GM12878 (cell line): ENCODE data around the gene LRRC8A. TPM values are rescaled to one million over a fixed set of nuclear protein-coding genes. Genes with fewer than 3 reads are reported as not detected.

Experiments
- ATAC-seq: fragments of 200-7000 bp; cut with Tn5 transposase; 3 replicates; pipeline ENCODE4 v1.9.1; 2020; ENCODE audit warnings: mild to moderate bottlenecking, moderate library complexity
- BruUV-seq: library from RNA; stranded (reverse); fragments of 400-500 nt; replicated peaks from 2 replicates; lab custom pipeline; 2021; lab: Mats Ljungman, UMichigan
- CTCF ChIA-PET: fragments of 300-600 bp; sonication (Branson Sonifier 250); formaldehyde crosslinking; extraction: SDS; loops from one replicate; lab custom pipeline; 2021; ENCODE audit warnings: inconsistent platforms; lab: Yijun Ruan, JAX
- POLR2A ChIA-PET: fragments of 350-600 bp; formaldehyde crosslinking; extraction: SDS; loops from one replicate; lab custom pipeline; 2021; ENCODE audit warnings: inconsistent platforms; lab: Charles Lee
- RAD21 ChIA-PET: fragments of 300-600 bp; sonication (Branson Sonifier 250); formaldehyde crosslinking; loops from one replicate; lab custom pipeline; 2023; ENCODE audit warnings: antibody characterized with exemption; ENCODE audit not compliant: unreplicated experiment; lab: Charles Lee
- SMC1A ChIA-PET: fragments of 300-600 bp; sonication (Branson Sonifier 250); formaldehyde crosslinking; loops from one replicate; lab custom pipeline; 2023; ENCODE audit not compliant: unreplicated experiment, uncharacterized antibody; lab: Charles Lee
- DNase-seq: peaks from one replicate; pipeline ENCODE4 v3.0.0-alpha.2; 2011; ENCODE audit warnings: low read depth, low spot score
- FAIRE-seq: peaks from 3 replicates; lab custom pipeline; 2011; peaks lifted over from hg19 to GRCh38; lab: Jason Lieb, UNC
- H2AFZ ChIP-seq: 2 replicates; pipeline ENCODE4 v1.6.0; 2011; ENCODE audit warnings: low read depth, low read length, control low read depth; ENCODE audit not compliant: control insufficient read depth
- H3K27ac ChIP-seq: 2 replicates; pipeline ENCODE4 v1.5.1; 2011; ENCODE audit warnings: control low read depth; ENCODE audit not compliant: control insufficient read depth, insufficient read depth
- H3K27me3 ChIP-seq, 2 experiments: replicated peaks in 1 of 2; 2 replicates each; pipeline versions ENCODE4 v1.6.0 to v1.6.1; 2011; ENCODE audit warnings: low read length in 1 of 2; ENCODE audit not compliant: control insufficient read depth in 2 of 2, insufficient read depth in 2 of 2
- H3K36me3 ChIP-seq, 2 experiments: 2 replicates each; pipeline ENCODE4 v1.5.1; 2011; ENCODE audit warnings: low read length in 1 of 2; ENCODE audit not compliant: control insufficient read depth in 2 of 2, insufficient read depth in 2 of 2
- H3K4me1 ChIP-seq: 2 replicates; pipeline ENCODE4 v1.6.1; 2011; ENCODE audit warnings: mild to moderate bottlenecking, low read length, moderate library complexity, mixed read lengths; ENCODE audit not compliant: control insufficient read depth, insufficient read depth
- H3K4me2 ChIP-seq: 2 replicates; pipeline ENCODE4 v1.6.0; 2011; ENCODE audit warnings: control low read depth; ENCODE audit not compliant: control insufficient read depth, insufficient read depth
- H3K4me3 ChIP-seq: fragments of 200-600 bp; sonication (generic); 2 replicates; pipeline ENCODE4 v1.5.1; 2016
- H3K79me2 ChIP-seq: 2 replicates; pipeline ENCODE4 v1.6.0; 2011; ENCODE audit warnings: low read length; ENCODE audit not compliant: control insufficient read depth, insufficient read depth
- H3K9ac ChIP-seq: 2 replicates; pipeline ENCODE4 v1.8.0; 2011; ENCODE audit warnings: low read length, control low read depth, mixed read lengths; ENCODE audit not compliant: control insufficient read depth, insufficient read depth
- H3K9me3 ChIP-seq: replicated peaks from 3 replicates; pipeline ENCODE4 v1.5.1; 2011; ENCODE audit warnings: mild to moderate bottlenecking, low read length; ENCODE audit not compliant: control insufficient read depth, insufficient read depth
- H4K20me1 ChIP-seq: 2 replicates; pipeline ENCODE4 v1.6.0; 2011; ENCODE audit not compliant: control insufficient read depth, insufficient read depth
- ZNF274 ChIP-seq: IDR thresholded peaks from one replicate; pipeline ENCODE4 v1.8.0; 2011; ENCODE audit not compliant: insufficient read length, insufficient read depth
- WGBS: methylation state at CpG from one replicate; pipeline ENCODE4 v1.1.6; 2016; ENCODE audit warnings: low lambda C conversion rate; ENCODE audit not compliant: insufficient replicate concordance, insufficient coverage; ENCODE audit errors: missing lambda C conversion rate; 5-methylcytosine and 5-hydroxymethylcytosine counted together
- in situ Hi-C: fragments of 300-500 bp; cut with MboI; formaldehyde crosslinking; loops from 9 replicates; pipeline ENCODE4 v1.14.3; 2018; ENCODE audit warnings: mixed read lengths
- intact Hi-C: fragments of 100-400 bp; cut with micrococcal nuclease; formaldehyde crosslinking; loops from one replicate; pipeline ENCODE4 v1.14.2; 2022; ENCODE audit not compliant: unreplicated experiment
- polyA plus RNA-seq, 11 experiments: library from polyadenylated mRNA; depleted of rRNA in 4 of 11; unstranded in 6 of 11; stranded (reverse) in 5 of 11; fragments of >200 nt; fragmentation: Nextera tagmentation in 4 of 11; fragmentation: Illumina TruSeq in 1 of 11; extraction: Ambion mirVana in 4 of 11; extraction: Trizol in 1 of 11; gene quantifications; 1 replicate in 1 of 11; 2 replicates in 10 of 11; pipeline versions ENCODE4 v1.2.1 to v1.2.3, GENCODE V29; 2011 to 2016; ENCODE audit warnings: inconsistent platforms in 2 of 11, missing spikeins in 2 of 11, low read depth in 1 of 11
- total RNA-seq, 4 experiments: library from RNA; depleted of rRNA in 3 of 4; stranded (reverse); fragments of >200 nt in 3 of 4; fragmentation: Illumina TruSeq in 1 of 4; extraction: Trizol in 1 of 4; gene quantifications; 2 replicates each; pipeline versions ENCODE4 v1.2.1 to v1.2.3, GENCODE V29; 2013 to 2021
- TF ChIP-seq, protein P1 (sequence below): IDR thresholded peaks from 2 replicates; pipeline ENCODE4 v1.6.1; 2012; ENCODE audit warnings: improper control_type of control experiment, low read depth, low read length; ENCODE audit not compliant: insufficient replicate concordance
- TF ChIP-seq, protein P2 (sequence below): IDR thresholded peaks from 2 replicates; pipeline ENCODE4 v1.6.1; 2011; ENCODE audit warnings: low read depth, low read length, improper control_type of control experiment, borderline replicate concordance

The LRRC8A gene
- total and polyA plus RNA-seq, 10 of the 15 experiments (the other 5 are each of a cell fraction or from before 2014, with no cell fraction given): 1.6 to 15.9 (median 9.7) TPM

DNA sequence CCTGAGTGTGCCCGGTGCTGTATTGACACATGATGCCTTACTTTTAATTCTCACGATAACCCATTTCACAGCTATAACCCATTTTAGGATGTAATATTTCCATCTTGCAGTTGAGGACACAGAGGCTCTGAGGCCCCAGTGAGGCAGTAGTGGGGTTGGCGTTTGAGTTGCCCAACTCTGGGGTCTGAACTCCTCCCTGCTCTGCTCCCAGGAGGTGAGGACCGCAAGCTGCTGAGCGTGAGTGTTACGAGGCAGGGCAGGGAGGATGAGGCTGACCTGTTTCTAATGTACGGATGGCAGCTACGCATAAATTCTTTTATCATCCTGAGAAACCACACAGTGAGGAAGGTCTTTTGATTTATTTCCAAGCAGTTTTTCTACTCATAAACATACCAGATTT lies 11.4 kb downstream of the LRRC8A start:
- CTCF ChIA-PET: interaction anchor here (0.7 kb wide), 1 partner anchor 35 kb away, joined by 3 read pairs; no protein-coding TSS in a partner anchor
- Histone ChIP-seq H3K9ac (no peak overlapping the region), H3K4me2 (no peak overlapping the region)
- POLR2A ChIA-PET: no interaction called here
- no peak for TF ChIP-seq ZNF274
- TF ChIP-seq, protein P1, sequence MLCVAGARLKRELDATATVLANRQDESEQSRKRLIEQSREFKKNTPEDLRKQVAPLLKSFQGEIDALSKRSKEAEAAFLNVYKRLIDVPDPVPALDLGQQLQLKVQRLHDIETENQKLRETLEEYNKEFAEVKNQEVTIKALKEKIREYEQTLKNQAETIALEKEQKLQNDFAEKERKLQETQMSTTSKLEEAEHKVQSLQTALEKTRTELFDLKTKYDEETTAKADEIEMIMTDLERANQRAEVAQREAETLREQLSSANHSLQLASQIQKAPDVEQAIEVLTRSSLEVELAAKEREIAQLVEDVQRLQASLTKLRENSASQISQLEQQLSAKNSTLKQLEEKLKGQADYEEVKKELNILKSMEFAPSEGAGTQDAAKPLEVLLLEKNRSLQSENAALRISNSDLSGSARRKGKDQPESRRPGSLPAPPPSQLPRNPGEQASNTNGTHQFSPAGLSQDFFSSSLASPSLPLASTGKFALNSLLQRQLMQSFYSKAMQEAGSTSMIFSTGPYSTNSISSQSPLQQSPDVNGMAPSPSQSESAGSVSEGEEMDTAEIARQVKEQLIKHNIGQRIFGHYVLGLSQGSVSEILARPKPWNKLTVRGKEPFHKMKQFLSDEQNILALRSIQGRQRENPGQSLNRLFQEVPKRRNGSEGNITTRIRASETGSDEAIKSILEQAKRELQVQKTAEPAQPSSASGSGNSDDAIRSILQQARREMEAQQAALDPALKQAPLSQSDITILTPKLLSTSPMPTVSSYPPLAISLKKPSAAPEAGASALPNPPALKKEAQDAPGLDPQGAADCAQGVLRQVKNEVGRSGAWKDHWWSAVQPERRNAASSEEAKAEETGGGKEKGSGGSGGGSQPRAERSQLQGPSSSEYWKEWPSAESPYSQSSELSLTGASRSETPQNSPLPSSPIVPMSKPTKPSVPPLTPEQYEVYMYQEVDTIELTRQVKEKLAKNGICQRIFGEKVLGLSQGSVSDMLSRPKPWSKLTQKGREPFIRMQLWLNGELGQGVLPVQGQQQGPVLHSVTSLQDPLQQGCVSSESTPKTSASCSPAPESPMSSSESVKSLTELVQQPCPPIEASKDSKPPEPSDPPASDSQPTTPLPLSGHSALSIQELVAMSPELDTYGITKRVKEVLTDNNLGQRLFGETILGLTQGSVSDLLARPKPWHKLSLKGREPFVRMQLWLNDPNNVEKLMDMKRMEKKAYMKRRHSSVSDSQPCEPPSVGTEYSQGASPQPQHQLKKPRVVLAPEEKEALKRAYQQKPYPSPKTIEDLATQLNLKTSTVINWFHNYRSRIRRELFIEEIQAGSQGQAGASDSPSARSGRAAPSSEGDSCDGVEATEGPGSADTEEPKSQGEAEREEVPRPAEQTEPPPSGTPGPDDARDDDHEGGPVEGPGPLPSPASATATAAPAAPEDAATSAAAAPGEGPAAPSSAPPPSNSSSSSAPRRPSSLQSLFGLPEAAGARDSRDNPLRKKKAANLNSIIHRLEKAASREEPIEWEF: no peak
- TF ChIP-seq, protein P2, sequence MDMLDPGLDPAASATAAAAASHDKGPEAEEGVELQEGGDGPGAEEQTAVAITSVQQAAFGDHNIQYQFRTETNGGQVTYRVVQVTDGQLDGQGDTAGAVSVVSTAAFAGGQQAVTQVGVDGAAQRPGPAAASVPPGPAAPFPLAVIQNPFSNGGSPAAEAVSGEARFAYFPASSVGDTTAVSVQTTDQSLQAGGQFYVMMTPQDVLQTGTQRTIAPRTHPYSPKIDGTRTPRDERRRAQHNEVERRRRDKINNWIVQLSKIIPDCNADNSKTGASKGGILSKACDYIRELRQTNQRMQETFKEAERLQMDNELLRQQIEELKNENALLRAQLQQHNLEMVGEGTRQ: no peak
- TF ChIP-seq, all 136 proteins: peak for 0
- in situ Hi-C loops (no loop called here), intact Hi-C loops (no loop called here)
- H3K27ac ChIP-seq: no peak overlapping the region
- BruUV-seq: no TSS peak
- no peaks in the 10 kb centered on the region for H4K20me1 ChIP-seq
- no peaks in the 10 kb centered on the region for H3K4me1 ChIP-seq
- H3K27me3 ChIP-seq: no peaks in the 10 kb centered on the region
- no peaks in the 10 kb centered on the region for H3K9me3 ChIP-seq
- RAD21 ChIA-PET: no interaction called here
- FAIRE-seq (no peak), ATAC-seq (no peak), DNase-seq (no peak)
- peaks cover 3 to 14% of the 10 kb centered on the region in 2 experiments; a peak in 3 of 4 replicates for H3K36me3 ChIP-seq
- no peak overlapping the region for H3K4me3 ChIP-seq
- SMC1A ChIA-PET: no interaction called here
- no peak overlapping the region for H2AFZ ChIP-seq
- WGBS: 96% methylated on average over 8 of the region's 8 CpGs
- no peaks in the 10 kb centered on the region for H3K79me2 ChIP-seq
